GM21737 (cell line): Measurements from ENCODE around the gene RHBDF1.
"Not testable (repeated sequence)": the region's sequence is repeated elsewhere in the genome, so short reads cannot be mapped to it uniquely, and the experiment has no call there.

Experiments used
- ATAC-seq: cut with Tn5 transposase; IDR thresholded peaks from one replicate; pipeline ENCODE4 v1.9.1; 2021; ENCODE audit warnings: mild to moderate bottlenecking, moderate library complexity; ENCODE audit not compliant: unreplicated experiment

RHBDF1 gene

DNA sequence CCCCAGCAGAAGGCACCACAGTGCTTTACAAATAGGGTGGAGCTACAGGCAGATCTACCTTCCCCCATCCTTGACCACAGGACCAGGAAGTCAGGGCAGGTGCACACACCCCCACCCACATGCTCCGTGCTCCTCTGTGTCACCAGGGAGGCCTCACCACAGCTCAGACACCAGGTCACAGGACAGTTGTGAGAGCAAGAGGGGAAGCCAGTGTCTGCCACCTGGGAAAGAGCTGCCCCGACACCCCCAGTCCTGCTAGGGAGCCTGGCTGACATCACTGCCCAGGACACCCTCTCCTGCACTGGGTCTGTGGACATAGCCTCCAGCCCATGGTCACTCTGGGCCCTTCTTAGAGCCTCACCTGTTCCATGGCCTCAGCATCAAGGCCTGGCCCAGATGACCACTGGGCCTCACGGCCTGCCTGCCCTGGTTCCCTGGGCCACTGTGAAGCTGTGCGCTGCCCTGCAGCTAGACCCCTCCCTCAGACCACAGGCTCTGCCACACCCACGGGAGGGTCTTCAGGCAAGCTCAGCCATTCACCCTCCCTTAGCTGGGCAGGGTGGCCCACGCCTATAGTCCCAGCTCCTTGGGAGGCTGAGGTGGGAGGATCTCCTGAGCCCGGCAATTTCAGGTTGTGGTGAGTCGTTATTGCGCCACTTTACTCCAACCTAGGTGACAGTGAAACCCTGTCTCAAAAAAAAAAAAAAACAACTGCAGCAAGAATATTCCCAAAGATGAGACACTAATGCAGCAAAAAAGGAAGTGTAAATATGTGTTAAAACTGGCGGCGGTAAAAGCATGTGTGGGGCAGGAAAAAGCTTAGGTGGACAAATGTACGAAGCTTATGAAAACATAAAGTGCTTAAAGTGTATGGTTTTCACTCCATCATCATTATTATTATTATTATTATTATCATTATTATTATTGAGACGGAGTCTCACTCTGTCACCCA is 33.2 kb downstream of the RHBDF1 start:
- peak; percentile 66 for ATAC-seq

DNA sequence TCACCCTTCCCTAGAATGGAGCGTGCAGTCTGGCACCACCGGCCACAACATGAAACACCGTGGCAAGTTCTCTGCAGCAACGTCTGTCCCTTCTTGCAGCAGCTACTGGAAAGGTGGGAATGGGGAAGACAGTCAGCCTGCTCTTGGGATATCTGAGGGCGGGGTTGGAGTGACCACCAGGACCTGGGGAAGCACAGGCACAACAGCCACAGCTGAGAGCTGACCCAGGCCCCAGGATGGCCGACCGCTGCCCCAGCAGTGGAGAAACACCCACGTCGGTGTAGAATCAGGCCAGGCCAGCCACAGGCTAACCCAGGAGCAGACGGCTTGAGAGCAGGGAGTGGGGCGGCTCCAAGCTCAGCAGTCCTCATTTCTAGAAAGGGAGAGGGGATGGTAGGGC is 34.2 kb downstream of the RHBDF1 start:
- not testable (repeated sequence) for ATAC-seq

DNA sequence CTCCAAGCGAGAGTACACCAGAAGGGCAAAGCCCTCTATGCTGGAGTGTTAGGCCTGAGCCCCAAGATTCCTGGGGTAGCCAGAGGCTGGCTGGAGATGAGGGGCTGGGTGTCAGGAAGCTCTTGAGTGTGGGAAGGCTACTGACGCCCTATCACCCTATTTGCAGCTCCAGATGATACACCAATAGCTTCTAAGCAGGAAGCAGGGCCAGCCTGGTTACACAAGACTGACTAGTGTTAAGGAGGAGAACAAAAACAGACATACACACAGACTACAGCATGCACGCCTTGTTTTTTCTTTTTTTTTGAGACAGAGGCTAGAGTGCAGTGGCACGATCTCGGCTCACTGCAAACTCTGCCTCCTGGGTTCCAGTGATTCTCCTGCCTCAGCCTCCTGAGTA is 34.9 kb downstream of the RHBDF1 start:
- no peak for ATAC-seq

GRCh38 chr16:36336-36984 is 36.0 kb downstream of the RHBDF1 start:
- ATAC-seq = no peak

DNA sequence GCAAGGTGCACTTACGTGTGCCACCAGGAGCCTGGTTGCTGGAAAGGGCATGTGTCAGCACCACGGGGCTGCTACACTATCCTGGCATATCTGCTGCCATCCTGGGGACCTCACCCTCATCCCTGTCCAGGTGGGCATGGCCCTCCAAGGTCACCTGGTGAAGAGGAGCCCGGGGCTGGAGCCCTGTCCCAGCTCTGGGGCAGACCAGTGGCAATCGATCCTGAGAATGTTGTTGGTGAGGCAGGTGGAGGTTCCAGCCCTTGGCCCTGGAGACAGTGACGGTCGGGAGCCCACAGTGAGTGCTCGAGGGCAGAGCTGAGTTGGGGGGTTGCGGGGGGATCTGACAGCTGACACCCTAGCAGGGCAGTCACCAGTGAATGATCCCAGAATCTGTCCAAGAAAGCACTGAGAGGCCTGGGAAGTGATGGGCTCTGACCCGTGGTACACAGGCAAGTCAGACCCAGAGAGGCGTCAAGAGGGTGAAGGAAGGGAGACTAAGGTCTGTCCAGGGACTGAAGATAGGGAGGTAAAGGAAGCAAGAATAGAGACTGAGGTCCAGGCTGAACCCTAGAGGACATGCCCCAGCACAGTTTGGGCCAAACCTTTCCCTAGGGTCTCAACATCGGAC is 36.6 kb downstream of the RHBDF1 start:
- ATAC-seq = no peak

- ATAC-seq = no peak
Observed at GRCh38 chr16:35011-35677, 37.3 kb downstream of the RHBDF1 start.

- ATAC-seq = no peak
Observed at GRCh38 chr16:34648-34987, 37.8 kb downstream of the RHBDF1 start.

GRCh38 chr16:33877-34647 is 38.4 kb downstream of the RHBDF1 start:
- no peak for ATAC-seq

- not testable (repeated sequence) for ATAC-seq
Observed at GRCh38 chr16:33154-33876, 39.1 kb downstream of the RHBDF1 start.

GRCh38 chr16:30627-31026 is 41.8 kb downstream of the RHBDF1 start:
- ATAC-seq = not testable (repeated sequence)

- peak; percentile 48 for ATAC-seq
Observed at GRCh38 chr16:25926-26348, 46.5 kb downstream of the RHBDF1 start.

DNA sequence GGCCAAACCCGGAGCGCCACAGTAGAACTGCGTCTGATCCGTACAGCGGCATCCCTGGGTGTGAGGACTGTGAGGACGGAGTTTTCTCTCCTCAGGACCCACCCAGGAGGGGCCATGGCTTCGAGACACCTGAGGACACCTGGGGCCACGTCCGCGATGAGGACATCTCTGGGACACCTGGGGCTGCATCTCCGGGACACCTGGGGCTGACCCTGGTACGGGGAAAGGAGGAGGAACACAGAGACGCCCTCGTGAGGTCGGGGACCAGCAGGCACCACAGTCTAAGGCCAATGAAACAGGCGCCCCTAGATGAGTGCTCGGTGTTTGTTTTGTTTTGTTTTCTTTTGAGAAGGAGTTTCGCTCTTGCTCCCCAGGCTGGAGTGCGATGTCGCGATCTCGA is 48.3 kb downstream of the RHBDF1 start:
- not testable (repeated sequence) for ATAC-seq

GRCh38 chr16:20886-21285 is 51.5 kb downstream of the RHBDF1 start:
- ATAC-seq = not testable (repeated sequence)

GRCh38 chr16:17062-17765 is 55.2 kb downstream of the RHBDF1 start:
- ATAC-seq = not testable (repeated sequence)

DNA sequence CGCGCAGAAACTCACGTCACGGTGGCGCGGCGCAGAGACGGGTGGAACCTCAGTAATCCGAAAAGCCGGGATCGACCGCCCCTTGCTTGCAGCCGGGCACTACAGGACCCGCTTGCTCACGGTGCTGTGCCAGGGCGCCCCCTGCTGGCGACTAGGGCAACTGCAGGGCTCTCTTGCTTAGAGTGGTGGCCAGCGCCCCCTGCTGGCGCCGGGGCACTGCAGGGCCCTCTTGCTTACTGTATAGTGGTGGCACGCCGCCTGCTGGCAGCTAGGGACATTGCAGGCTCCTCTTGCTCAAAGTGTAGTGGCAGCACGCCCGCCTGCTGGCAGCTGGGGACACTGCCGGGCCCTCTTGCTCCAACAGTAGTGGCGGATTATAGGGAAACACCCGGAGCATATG is 61.7 kb downstream of the RHBDF1 start:
- ATAC-seq = not testable (repeated sequence)

GRCh38 chr16:9903-10665 is 62.3 kb downstream of the RHBDF1 start:
- no peak for ATAC-seq
